BE2C (cell line): ENCODE data around the gene ATP8A2.

ENCODE experiments used
- DNase-seq: peaks from one replicate; pipeline ENCODE4 v3.0.0-alpha.2; 2020
- H3K27me3 ChIP-seq: fragments of 250-450 bp; sonication (Bioruptor Pico); 2 replicates; pipeline ENCODE4 v1.5.1; 2020; ENCODE audit warnings: mild to moderate bottlenecking
- H3K36me3 ChIP-seq: fragments of 250-450 bp; sonication (Bioruptor Pico); 2 replicates; pipeline ENCODE4 v1.5.1; 2020; ENCODE audit warnings: mild to moderate bottlenecking
- H3K4me1 ChIP-seq: fragments of 250-450 bp; sonication (Bioruptor Pico); 2 replicates; pipeline ENCODE4 v1.5.1; 2020
- H3K4me3 ChIP-seq: 2 replicates; pipeline ENCODE4 v1.5.1; 2011; ENCODE audit warnings: low read depth, low read length
- H3K9me3 ChIP-seq: fragments of 250-450 bp; sonication (Bioruptor Pico); 2 replicates; pipeline ENCODE4 v1.5.1; 2020
- CTCF ChIP-seq: IDR thresholded peaks from 2 replicates; pipeline ENCODE4 v1.5.1; 2012; ENCODE audit warnings: mild to moderate bottlenecking, low read depth, low read length

Gene ATP8A2

GRCh38 chr13:25659091-25659795 is 287.5 kb downstream of the ATP8A2 start:
- Histone ChIP-seq H3K4me3 (no peak overlapping the region), H3K27me3 (no peaks in the 10 kb centered on the region), H3K36me3 (no peaks in the 10 kb centered on the region), H3K4me1 (no peaks in the 10 kb centered on the region), H3K9me3 (no peaks in the 10 kb centered on the region)
- no peak for TF ChIP-seq CTCF
- DNase-seq = no peak

GRCh38 chr13:25660996-25661395 is 289.2 kb downstream of the ATP8A2 start:
- Histone ChIP-seq H3K4me1 (no peaks in the 10 kb centered on the region), H3K4me3 (no peak overlapping the region), H3K36me3 (no peaks in the 10 kb centered on the region), H3K27me3 (no peaks in the 10 kb centered on the region), H3K9me3 (no peaks in the 10 kb centered on the region)
- no peak for DNase-seq
- no peak for TF ChIP-seq CTCF

GRCh38 chr13:25662516-25662915 is 290.7 kb downstream of the ATP8A2 start:
- no peaks in the 10 kb centered on the region for H3K4me1 ChIP-seq
- H3K4me3 ChIP-seq = no peak overlapping the region
- no peak for DNase-seq
- no peak for TF ChIP-seq CTCF
- no peaks in the 10 kb centered on the region for H3K27me3 ChIP-seq
- H3K9me3 ChIP-seq = no peaks in the 10 kb centered on the region
- no peaks in the 10 kb centered on the region for H3K36me3 ChIP-seq

GRCh38 chr13:25668345-25668744 is 296.6 kb downstream of the ATP8A2 start:
- Histone ChIP-seq H3K27me3 (no peaks in the 10 kb centered on the region), H3K4me3 (no peak overlapping the region), H3K9me3 (no peaks in the 10 kb centered on the region)

GRCh38 chr13:25673711-25674110 is 301.9 kb downstream of the ATP8A2 start:
- no peaks in the 10 kb centered on the region for H3K4me1 ChIP-seq
- H3K9me3 ChIP-seq = no peaks in the 10 kb centered on the region
- DNase-seq = no peak
- no peaks in the 10 kb centered on the region for H3K36me3 ChIP-seq
- no peak for TF ChIP-seq CTCF
- no peaks in the 10 kb centered on the region for H3K27me3 ChIP-seq
- no peak overlapping the region for H3K4me3 ChIP-seq

More at GRCh38 chr13:25668345-25668744, 296.6 kb downstream of the ATP8A2 start:
- H3K36me3 ChIP-seq = no peaks in the 10 kb centered on the region
- H3K4me1 ChIP-seq = no peaks in the 10 kb centered on the region
- TF ChIP-seq CTCF = no peak
- no peak for DNase-seq

- H3K36me3 ChIP-seq = no peaks in the 10 kb centered on the region
- H3K9me3 ChIP-seq = no peaks in the 10 kb centered on the region
- DNase-seq = no peak
- H3K27me3 ChIP-seq = no peaks in the 10 kb centered on the region
- no peak for TF ChIP-seq CTCF
- no peak overlapping the region for H3K4me3 ChIP-seq
- no peaks in the 10 kb centered on the region for H3K4me1 ChIP-seq
Measured at GRCh38 chr13:25674371-25674770, 302.6 kb downstream of the ATP8A2 start.
